ENCODE data around the gene TMEM213. TPM values are rescaled to one million over a fixed set of nuclear protein-coding genes. Genes with fewer than 3 reads are reported as not detected.

TMEM213 gene
- total and polyA plus RNA-seq, 2 of the 13 experiments (the other 11 are each of a cell fraction or from before 2014, with no cell fraction given) = not detected

DNA sequence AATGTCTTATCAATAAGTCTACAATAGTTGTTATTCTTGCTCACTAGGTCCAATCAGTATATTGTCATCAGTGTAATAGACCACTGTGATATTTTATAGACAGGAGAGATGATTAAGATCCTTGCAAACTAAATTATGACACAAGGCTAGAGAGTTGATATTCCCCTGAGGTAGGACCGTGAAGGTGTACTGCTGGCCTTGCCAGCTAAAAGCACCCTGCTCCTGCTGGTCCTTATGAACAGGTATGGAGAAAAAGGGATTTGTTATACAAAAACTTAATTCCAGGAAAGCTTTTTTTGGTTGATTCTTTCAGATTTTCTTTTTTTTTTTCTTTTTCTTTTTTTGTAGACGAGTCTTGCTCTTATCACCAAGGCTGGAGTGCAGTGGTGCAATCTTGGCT lies 16.8 kb upstream of the TMEM213 start (continued):
- TF ChIP-seq, protein P1, sequence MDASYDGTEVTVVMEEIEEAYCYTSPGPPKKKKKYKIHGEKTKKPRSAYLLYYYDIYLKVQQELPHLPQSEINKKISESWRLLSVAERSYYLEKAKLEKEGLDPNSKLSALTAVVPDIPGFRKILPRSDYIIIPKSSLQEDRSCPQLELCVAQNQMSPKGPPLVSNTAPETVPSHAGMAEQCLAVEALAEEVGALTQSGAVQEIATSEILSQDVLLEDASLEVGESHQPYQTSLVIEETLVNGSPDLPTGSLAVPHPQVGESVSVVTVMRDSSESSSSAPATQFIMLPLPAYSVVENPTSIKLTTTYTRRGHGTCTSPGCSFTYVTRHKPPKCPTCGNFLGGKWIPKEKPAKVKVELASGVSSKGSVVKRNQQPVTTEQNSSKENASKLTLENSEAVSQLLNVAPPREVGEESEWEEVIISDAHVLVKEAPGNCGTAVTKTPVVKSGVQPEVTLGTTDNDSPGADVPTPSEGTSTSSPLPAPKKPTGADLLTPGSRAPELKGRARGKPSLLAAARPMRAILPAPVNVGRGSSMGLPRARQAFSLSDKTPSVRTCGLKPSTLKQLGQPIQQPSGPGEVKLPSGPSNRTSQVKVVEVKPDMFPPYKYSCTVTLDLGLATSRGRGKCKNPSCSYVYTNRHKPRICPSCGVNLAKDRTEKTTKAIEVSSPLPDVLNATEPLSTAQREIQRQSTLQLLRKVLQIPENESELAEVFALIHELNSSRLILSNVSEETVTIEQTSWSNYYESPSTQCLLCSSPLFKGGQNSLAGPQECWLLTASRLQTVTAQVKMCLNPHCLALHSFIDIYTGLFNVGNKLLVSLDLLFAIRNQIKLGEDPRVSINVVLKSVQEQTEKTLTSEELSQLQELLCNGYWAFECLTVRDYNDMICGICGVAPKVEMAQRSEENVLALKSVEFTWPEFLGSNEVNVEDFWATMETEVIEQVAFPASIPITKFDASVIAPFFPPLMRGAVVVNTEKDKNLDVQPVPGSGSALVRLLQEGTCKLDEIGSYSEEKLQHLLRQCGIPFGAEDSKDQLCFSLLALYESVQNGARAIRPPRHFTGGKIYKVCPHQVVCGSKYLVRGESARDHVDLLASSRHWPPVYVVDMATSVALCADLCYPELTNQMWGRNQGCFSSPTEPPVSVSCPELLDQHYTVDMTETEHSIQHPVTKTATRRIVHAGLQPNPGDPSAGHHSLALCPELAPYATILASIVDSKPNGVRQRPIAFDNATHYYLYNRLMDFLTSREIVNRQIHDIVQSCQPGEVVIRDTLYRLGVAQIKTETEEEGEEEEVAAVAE (CRISPR knock-in tag; IDR thresholded peaks at IDR 0.05; ENCODE audit: borderline replicate concordance) = no peak

DNA sequence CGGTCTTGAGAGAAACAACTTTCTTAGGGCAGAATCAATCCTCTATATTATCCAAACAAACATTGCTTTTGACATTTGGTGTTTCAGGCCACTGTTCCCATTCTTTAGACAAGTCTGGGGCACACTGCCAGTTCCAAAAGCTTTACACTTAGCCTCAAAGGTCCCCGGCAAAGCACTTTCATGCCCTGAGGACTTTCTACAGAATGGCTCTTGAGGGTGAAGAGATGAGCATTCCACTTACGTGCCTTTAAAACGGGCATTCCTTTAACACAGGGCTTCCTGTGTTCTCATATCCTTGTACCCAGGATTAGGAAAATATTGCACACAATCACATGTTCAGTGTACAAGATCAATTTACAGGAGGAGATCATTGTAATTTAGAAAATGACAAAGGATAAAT lies 13.1 kb upstream of the TMEM213 start:
- FAIRE-seq (no peak), ATAC-seq (no peak), DNase-seq (ENCODE audit: low spot score) (no peak)
- no peaks in the 10 kb centered on the region for H4K20me1 ChIP-seq (ENCODE audit: insufficient read depth, low read length)
- peaks cover 9% of the 10 kb centered on the region for H3K4me1 ChIP-seq (ENCODE audit: insufficient read depth, low read length)
- no TSS peak for BruUV-seq (replicated peaks)
- H3K9me3 ChIP-seq (ENCODE audit: low read length) = no peaks in the 10 kb centered on the region
- TF ChIP-seq, protein P2, sequence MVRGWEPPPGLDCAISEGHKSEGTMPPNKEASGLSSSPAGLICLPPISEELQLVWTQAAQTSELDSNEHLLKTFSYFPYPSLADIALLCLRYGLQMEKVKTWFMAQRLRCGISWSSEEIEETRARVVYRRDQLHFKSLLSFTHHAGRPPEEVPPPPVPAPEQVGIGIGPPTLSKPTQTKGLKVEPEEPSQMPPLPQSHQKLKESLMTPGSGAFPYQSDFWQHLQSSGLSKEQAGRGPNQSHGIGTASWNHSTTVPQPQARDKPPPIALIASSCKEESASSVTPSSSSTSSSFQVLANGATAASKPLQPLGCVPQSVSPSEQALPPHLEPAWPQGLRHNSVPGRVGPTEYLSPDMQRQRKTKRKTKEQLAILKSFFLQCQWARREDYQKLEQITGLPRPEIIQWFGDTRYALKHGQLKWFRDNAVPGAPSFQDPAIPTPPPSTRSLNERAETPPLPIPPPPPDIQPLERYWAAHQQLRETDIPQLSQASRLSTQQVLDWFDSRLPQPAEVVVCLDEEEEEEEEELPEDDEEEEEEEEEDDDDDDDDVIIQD (CRISPR knock-in tag; IDR thresholded peaks at IDR 0.05; ENCODE audit: low read depth) = no peak
- TF ChIP-seq, protein P3, sequence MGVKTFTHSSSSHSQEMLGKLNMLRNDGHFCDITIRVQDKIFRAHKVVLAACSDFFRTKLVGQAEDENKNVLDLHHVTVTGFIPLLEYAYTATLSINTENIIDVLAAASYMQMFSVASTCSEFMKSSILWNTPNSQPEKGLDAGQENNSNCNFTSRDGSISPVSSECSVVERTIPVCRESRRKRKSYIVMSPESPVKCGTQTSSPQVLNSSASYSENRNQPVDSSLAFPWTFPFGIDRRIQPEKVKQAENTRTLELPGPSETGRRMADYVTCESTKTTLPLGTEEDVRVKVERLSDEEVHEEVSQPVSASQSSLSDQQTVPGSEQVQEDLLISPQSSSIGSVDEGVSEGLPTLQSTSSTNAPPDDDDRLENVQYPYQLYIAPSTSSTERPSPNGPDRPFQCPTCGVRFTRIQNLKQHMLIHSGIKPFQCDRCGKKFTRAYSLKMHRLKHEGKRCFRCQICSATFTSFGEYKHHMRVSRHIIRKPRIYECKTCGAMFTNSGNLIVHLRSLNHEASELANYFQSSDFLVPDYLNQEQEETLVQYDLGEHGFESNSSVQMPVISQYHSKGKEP (CRISPR knock-in tag; IDR thresholded peaks at IDR 0.05) = no peak
- TF ChIP-seq ZNF367 (CRISPR knock-in tag; IDR thresholded peaks at IDR 0.05; ENCODE audit: borderline replicate concordance) (no peak), NPAS2 (CRISPR knock-in tag; IDR thresholded peaks at IDR 0.05; ENCODE audit: borderline replicate concordance) (no peak), CHCHD3 (CRISPR knock-in tag; IDR thresholded peaks at IDR 0.05) (no peak)
- POLR2A ChIA-PET = no interaction called here
- in situ Hi-C loops (cut with HindIII; ENCODE audit: extremely low pct_ligation_motif_present, low pct_unique_long_range_greater_than_20kb) = no loop called here
- WGBS (ENCODE audit: low lambda C conversion rate) = 6% methylated on average over 4 of the region's 4 CpGs
- no peak overlapping the region for H3K4me3 ChIP-seq (replicated peaks in 1 of 3; ENCODE audit: insufficient read depth in 1 of 3, low read depth in 2 of 3, low read length in 3 of 3)
- H3K27me3 ChIP-seq (ENCODE audit: control insufficient read depth in 1 of 2, insufficient read depth in 2 of 2, low read length in 2 of 2) = peaks cover 0 to 7% of the 10 kb centered on the region in 2 experiments; a peak in 1 of 5 replicates
- no peak overlapping the region for H2AFZ ChIP-seq (ENCODE audit: low read length)
- no peak overlapping the region for H3K9ac ChIP-seq (ENCODE audit: insufficient read depth, low read depth, low read length)
- H3K79me2 ChIP-seq (ENCODE audit: insufficient read depth, low read length) = no peaks in the 10 kb centered on the region
- intact Hi-C loops (cut with micrococcal nuclease; ENCODE audit: unreplicated experiment) = no loop called here
- CTCF ChIA-PET (ENCODE audit: low intra/inter-chr PET ratio, low total read pairs) = no interaction called here
- H3K27ac ChIP-seq (ENCODE audit: extremely low read length, insufficient read depth, low read length) = no peak overlapping the region
- H3K36me3 ChIP-seq (replicated peaks in 1 of 2; ENCODE audit: control insufficient read depth in 1 of 2, insufficient read depth in 2 of 2, low read length in 2 of 2) = no peaks in the 10 kb centered on the region
- H3K4me2 ChIP-seq (ENCODE audit: low read depth, low read length) = no peak overlapping the region

Data from HepG2 (cell line).